Fibroblast of lung (primary cell): ENCODE data around the gene SEC14L2. TPM values are rescaled to one million over a fixed set of nuclear protein-coding genes. Genes with fewer than 3 reads are reported as not detected.
"Not testable (repeated sequence)": the region's sequence is repeated elsewhere in the genome, so short reads cannot be mapped to it uniquely, and the experiment has no call there.

Experiments
- DNase-seq, 2 donors: peaks; one replicate each; pipeline versions ENCODE4 v3.0.0 to v3.0.0-alpha.2; 2010; ENCODE audit warnings: low read depth in 2 of 2
- H2AFZ ChIP-seq: 2 replicates; pipeline ENCODE4 v1.5.1; 2012; ENCODE audit warnings: low read length, control low read depth, inconsistent platforms
- H3K27ac ChIP-seq: 2 replicates; pipeline ENCODE4 v1.5.1; 2011; ENCODE audit warnings: low read length, control low read depth; ENCODE audit not compliant: insufficient read depth
- H3K27me3 ChIP-seq: 2 replicates; pipeline ENCODE4 v1.5.1; 2011; ENCODE audit warnings: mild to moderate bottlenecking, low read length; ENCODE audit not compliant: control insufficient read depth, insufficient read depth
- H3K36me3 ChIP-seq: 2 replicates; pipeline ENCODE4 v1.5.1; 2011; ENCODE audit warnings: low read length; ENCODE audit not compliant: control insufficient read depth, insufficient read depth
- H3K4me1 ChIP-seq: 2 replicates; pipeline ENCODE4 v1.5.1; 2011; ENCODE audit warnings: low read length; ENCODE audit not compliant: control insufficient read depth, insufficient read depth; ENCODE audit errors: extremely low read depth
- H3K4me2 ChIP-seq: 2 replicates; pipeline ENCODE4 v1.5.1; 2011; ENCODE audit warnings: low read length, control low read depth; ENCODE audit not compliant: insufficient read depth; ENCODE audit errors: extremely low read depth
- H3K4me3 ChIP-seq, 4 experiments: fragments of 200-600 bp in 1 of 4; sonication (generic) in 1 of 4; replicated peaks in 1 of 4; 2 replicates each; pipeline ENCODE4 v1.5.1; 2011 to 2016; ENCODE audit warnings: low read length in 4 of 4, low read depth in 3 of 4, mild to moderate bottlenecking in 3 of 4, control low read depth in 2 of 4, inconsistent platforms in 1 of 4, mixed read lengths in 1 of 4; ENCODE audit not compliant: insufficient read depth in 1 of 4; ENCODE audit errors: control extremely low read depth in 1 of 4
- H3K79me2 ChIP-seq: 2 replicates; pipeline ENCODE4 v1.5.1; 2012; ENCODE audit warnings: mild to moderate bottlenecking, low read length, inconsistent platforms; ENCODE audit not compliant: control insufficient read depth, insufficient read depth
- H3K9ac ChIP-seq: 2 replicates; pipeline ENCODE4 v1.5.1; 2011; ENCODE audit warnings: mild to moderate bottlenecking, low read length, control low read depth; ENCODE audit not compliant: insufficient read depth
- H3K9me3 ChIP-seq: 2 replicates; pipeline ENCODE4 v1.5.1; 2012; ENCODE audit warnings: low read depth, low read length; ENCODE audit not compliant: control insufficient read depth, insufficient read depth
- H4K20me1 ChIP-seq: 2 replicates; pipeline ENCODE4 v1.5.1; 2011; ENCODE audit warnings: low read length; ENCODE audit not compliant: control insufficient read depth, insufficient read depth; ENCODE audit errors: extremely low read depth
- CTCF ChIP-seq, 2 donors: IDR thresholded peaks in 1 of 2; conservative IDR thresholded peaks in 1 of 2; 1 replicate in 1 of 2; 2 replicates in 1 of 2; pipeline ENCODE4 v1.5.1; 2011 to 2012; ENCODE audit warnings: low read length in 2 of 2, control low read depth in 1 of 2, inconsistent platforms in 1 of 2, low read depth in 1 of 2, mild to moderate bottlenecking in 1 of 2
- EZH2 ChIP-seq: IDR thresholded peaks from 2 replicates; pipeline ENCODE4 v1.5.1; 2012; ENCODE audit warnings: low read length, control low read depth, mild to moderate bottlenecking; ENCODE audit errors: missing control alignments
- polyA plus RNA-seq, 2 donors: library from polyadenylated mRNA; depleted of rRNA in 1 of 2; stranded (reverse) in 1 of 2; unstranded in 1 of 2; fragments of >200 nt; gene quantifications; 2 replicates each; pipeline ENCODE4 v1.2.1, GENCODE V29; 2011 to 2012; ENCODE audit warnings: missing spikeins in 1 of 2
- total RNA-seq: library from RNA; depleted of rRNA; stranded (reverse); fragments of >200 nt; gene quantifications from 2 replicates; pipeline ENCODE4 v1.2.1, GENCODE V29; 2014

The SEC14L2 gene
- total and polyA plus RNA-seq, 2 donors (not counting 1 experiment from before 2014, with no cell fraction given): 5.8 to 10.2 TPM

DNA sequence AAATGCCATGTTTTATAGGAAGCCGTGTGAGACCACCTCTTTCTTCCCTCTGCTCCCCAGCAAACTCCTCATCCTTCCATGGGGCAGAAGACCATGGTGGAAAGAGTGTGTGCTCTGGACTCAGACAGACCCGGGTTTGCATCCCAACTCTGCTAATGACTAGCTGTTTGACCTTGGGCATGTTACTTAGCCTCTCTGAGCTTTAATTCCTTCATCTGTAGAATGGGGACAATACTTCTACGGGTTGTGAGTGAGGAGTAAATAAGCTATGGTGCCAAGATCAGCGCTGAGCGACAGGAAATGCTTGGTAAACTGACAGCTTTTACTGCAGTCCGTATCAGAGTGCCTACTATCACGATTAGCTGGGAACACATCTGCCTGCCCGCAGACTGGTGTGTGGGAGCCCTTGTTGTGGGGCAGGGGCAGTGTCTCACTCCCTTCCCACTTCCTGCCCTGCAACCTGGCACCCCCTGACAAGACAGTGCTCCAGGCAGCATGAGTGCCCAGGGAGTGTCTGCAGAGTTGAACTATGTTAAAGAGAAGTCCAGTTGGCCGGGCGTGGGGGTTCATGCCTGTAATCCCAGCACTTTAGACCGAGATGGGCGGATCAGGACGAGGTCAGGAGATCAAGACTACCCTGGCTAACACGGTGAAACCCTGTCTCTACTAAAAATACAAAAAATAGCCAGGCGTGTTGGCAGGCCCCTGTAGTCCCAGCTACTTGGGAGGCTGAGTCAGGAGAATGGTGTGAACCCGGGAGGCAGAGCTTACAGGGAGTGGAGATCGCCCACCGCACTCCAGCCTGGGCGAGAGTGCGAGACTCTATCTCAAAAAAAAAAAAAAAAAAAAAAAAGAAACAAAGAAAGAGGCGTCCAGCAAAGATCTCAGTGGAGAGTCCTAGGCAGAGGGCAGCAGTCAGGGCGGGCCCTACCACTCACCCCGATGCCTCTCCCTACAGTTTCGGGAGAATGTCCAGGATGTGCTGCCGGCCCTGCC lies 2.2 kb downstream of the SEC14L2 start:
- DNase-seq: no peak
- H3K9ac ChIP-seq: no peak overlapping the region
- H3K27me3 ChIP-seq: no peaks in the 10 kb centered on the region
- peaks cover 11% of the 10 kb centered on the region for H3K4me1 ChIP-seq
- peak overlapping the region in 3 of 4 experiments; percentile 19 to 77 (median 76) for H3K4me3 ChIP-seq
- TF ChIP-seq EZH2: no peak
- TF ChIP-seq CTCF (conservative IDR thresholded peaks at IDR 0.05 in 1 of 2, IDR thresholded peaks at IDR 0.05 in 1 of 2; ENCODE audit: low read depth in 1 of 2, low read length in 2 of 2): no peak
- peaks cover 1% of the 10 kb centered on the region for H3K36me3 ChIP-seq
- H2AFZ ChIP-seq: no peak overlapping the region
- H3K79me2 ChIP-seq: peaks cover 22% of the 10 kb centered on the region
- H3K9me3 ChIP-seq: no peaks in the 10 kb centered on the region
- H3K4me2 ChIP-seq: peak overlapping the region; percentile 69
- H3K27ac ChIP-seq: no peak overlapping the region
- H4K20me1 ChIP-seq: no peaks in the 10 kb centered on the region

- H3K36me3 ChIP-seq: peaks cover 1% of the 10 kb centered on the region
- H3K79me2 ChIP-seq: peaks cover 22% of the 10 kb centered on the region
- H3K4me3 ChIP-seq: no peak overlapping the region
- no peaks in the 10 kb centered on the region for H3K27me3 ChIP-seq
- H3K4me2 ChIP-seq: no peak overlapping the region
- DNase-seq: no peak
- H3K9ac ChIP-seq: no peak overlapping the region
- TF ChIP-seq CTCF (conservative IDR thresholded peaks at IDR 0.05 in 1 of 2, IDR thresholded peaks at IDR 0.05 in 1 of 2; ENCODE audit: low read depth in 1 of 2, low read length in 2 of 2): no peak
- TF ChIP-seq EZH2: no peak
- H3K4me1 ChIP-seq: peaks cover 11% of the 10 kb centered on the region
- H3K9me3 ChIP-seq: no peaks in the 10 kb centered on the region
- H2AFZ ChIP-seq: no peak overlapping the region
- H4K20me1 ChIP-seq: no peaks in the 10 kb centered on the region
- no peak overlapping the region for H3K27ac ChIP-seq
These were observed 2.9 kb downstream of the SEC14L2 start for GRCh38 chr22:30399718-30400117.

GRCh38 chr22:30400159-30400558 lies 3.3 kb downstream of the SEC14L2 start:
- peaks cover 2% of the 10 kb centered on the region for H3K36me3 ChIP-seq
- no peaks in the 10 kb centered on the region for H4K20me1 ChIP-seq
- H3K79me2 ChIP-seq: peaks cover 22% of the 10 kb centered on the region
- no peak overlapping the region for H3K4me2 ChIP-seq
- H2AFZ ChIP-seq: no peak overlapping the region
- peaks cover 11% of the 10 kb centered on the region for H3K4me1 ChIP-seq
- no peaks in the 10 kb centered on the region for H3K9me3 ChIP-seq
- TF ChIP-seq EZH2 (no peak), CTCF (conservative IDR thresholded peaks at IDR 0.05 in 1 of 2, IDR thresholded peaks at IDR 0.05 in 1 of 2; ENCODE audit: low read depth in 1 of 2, low read length in 2 of 2) (no peak)
- no peaks in the 10 kb centered on the region for H3K27me3 ChIP-seq
- no peak overlapping the region for H3K9ac ChIP-seq
- no peak overlapping the region for H3K27ac ChIP-seq
- no peak for DNase-seq
- no peak overlapping the region for H3K4me3 ChIP-seq

DNA sequence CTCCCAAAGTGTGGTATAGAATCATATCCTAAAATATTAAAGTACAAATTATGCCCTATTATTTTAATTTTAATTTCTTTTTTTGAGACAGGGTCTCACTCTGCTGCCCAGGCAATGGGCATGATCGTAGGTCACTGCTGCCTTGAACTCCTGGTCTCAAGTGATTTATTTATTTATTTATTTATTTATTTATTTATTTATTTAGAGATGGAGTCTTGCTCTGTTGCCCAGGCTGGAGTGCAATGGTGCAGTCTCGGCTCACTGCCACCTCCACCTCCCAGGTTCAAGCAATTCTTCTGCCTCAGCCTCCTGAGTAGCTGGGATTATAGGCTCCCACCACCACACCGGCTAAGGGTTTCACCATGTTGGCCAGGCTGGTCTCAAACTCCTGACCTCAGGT lies 4.2 kb downstream of the SEC14L2 start:
- H3K9ac ChIP-seq, H2AFZ ChIP-seq, H3K4me3 ChIP-seq, DNase-seq, H4K20me1 ChIP-seq, H3K27ac ChIP-seq, H3K27me3 ChIP-seq, H3K36me3 ChIP-seq, H3K9me3 ChIP-seq, H3K4me2 ChIP-seq: not testable (repeated sequence)
- H3K79me2 ChIP-seq: peaks cover 22% of the 10 kb centered on the region
- peaks cover 11% of the 10 kb centered on the region for H3K4me1 ChIP-seq
